Transverse colon (tissue), 3 donors: ENCODE data around the gene BMPR2.

ENCODE experiments used
- POLR2A ChIP-seq: fragments of 450-650 bp; IDR thresholded peaks from one replicate; pipeline ENCODE4 v1.6.1; 2016; ENCODE audit warnings: antibody characterized with exemption, mild to moderate bottlenecking, moderate library complexity
- TF ChIP-seq, protein P1 (sequence below), 5 experiments: fragments of 200-600 bp in 3 of 5; fragments of 450-650 bp in 2 of 5; sonication (generic) in 3 of 5; IDR thresholded peaks; 1 replicate in 2 of 5; 2 replicates in 3 of 5; pipeline ENCODE4 v1.5.1; 2016 to 2017; ENCODE audit warnings: antibody characterized with exemption in 5 of 5, inconsistent platforms in 3 of 5, mild to moderate bottlenecking in 2 of 5, moderate library complexity in 1 of 5

DNA sequence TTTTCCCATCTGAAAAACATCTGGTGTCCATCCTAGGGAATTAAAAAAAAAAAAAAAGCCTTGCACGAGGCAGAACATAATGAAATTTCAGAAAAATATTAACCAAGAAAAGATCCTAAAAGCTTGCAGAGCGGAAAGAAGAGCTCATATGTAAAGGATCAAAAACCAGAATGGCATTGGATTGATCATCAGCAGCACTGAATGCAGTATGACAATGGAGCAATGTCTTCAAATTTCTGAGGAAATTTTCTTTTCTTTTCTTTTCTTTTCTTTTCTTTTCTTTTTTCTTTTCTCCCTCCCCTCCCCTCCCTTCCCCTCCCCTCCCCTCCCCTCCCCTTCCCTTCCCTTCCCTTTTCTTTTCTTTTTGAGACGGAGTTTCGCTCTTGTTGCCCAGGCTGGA lies 237.4 kb downstream of the BMPR2 start:
- TF ChIP-seq POLR2A: no peak
- TF ChIP-seq, protein P1, sequence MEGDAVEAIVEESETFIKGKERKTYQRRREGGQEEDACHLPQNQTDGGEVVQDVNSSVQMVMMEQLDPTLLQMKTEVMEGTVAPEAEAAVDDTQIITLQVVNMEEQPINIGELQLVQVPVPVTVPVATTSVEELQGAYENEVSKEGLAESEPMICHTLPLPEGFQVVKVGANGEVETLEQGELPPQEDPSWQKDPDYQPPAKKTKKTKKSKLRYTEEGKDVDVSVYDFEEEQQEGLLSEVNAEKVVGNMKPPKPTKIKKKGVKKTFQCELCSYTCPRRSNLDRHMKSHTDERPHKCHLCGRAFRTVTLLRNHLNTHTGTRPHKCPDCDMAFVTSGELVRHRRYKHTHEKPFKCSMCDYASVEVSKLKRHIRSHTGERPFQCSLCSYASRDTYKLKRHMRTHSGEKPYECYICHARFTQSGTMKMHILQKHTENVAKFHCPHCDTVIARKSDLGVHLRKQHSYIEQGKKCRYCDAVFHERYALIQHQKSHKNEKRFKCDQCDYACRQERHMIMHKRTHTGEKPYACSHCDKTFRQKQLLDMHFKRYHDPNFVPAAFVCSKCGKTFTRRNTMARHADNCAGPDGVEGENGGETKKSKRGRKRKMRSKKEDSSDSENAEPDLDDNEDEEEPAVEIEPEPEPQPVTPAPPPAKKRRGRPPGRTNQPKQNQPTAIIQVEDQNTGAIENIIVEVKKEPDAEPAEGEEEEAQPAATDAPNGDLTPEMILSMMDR (IDR thresholded peaks at IDR 0.05): no peak
